Thyroid gland (tissue), 4 donors: Measurements from ENCODE around the gene TNK1.

Experiments used
- POLR2A ChIP-seq, 2 donors: fragments of 450-650 bp; IDR thresholded peaks; one replicate each; pipeline ENCODE4 v1.6.1; 2017; ENCODE audit warnings: antibody characterized with exemption in 2 of 2, mild to moderate bottlenecking in 2 of 2, moderate library complexity in 1 of 2
- TF ChIP-seq, protein P1 (sequence below), 6 experiments: fragments of 200-600 bp in 3 of 6; fragments of 450-650 bp in 3 of 6; sonication (generic) in 3 of 6; IDR thresholded peaks; one replicate each; pipeline ENCODE4 v1.5.1; 2016 to 2019; ENCODE audit warnings: antibody characterized with exemption in 6 of 6, mild to moderate bottlenecking in 2 of 6, inconsistent platforms in 1 of 6, moderate library complexity in 1 of 6

DNA sequence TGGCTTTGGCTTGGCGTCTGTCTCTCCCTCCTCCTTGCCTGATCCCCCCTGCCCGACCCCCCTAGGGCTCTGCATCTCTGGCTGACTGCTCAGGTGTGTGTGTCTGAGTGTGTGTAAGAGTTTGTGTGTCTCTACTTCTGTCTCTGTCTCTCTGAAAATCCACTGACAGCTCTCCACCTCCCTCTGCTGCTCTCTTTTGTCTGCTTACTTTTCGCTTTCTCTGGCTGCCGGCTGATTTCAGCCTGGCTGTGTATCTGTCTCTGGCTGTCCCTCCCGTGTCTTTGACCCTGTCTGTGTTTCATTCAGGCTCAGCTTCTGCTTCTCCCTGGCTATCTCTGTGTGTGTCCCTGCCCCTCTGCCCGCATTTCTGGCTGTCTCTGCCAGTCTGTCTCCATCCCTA is 35.4 kb downstream of the TNK1 start:
- no peak for TF ChIP-seq POLR2A (IDR thresholded peaks at IDR 0.05)
- TF ChIP-seq, protein P1, sequence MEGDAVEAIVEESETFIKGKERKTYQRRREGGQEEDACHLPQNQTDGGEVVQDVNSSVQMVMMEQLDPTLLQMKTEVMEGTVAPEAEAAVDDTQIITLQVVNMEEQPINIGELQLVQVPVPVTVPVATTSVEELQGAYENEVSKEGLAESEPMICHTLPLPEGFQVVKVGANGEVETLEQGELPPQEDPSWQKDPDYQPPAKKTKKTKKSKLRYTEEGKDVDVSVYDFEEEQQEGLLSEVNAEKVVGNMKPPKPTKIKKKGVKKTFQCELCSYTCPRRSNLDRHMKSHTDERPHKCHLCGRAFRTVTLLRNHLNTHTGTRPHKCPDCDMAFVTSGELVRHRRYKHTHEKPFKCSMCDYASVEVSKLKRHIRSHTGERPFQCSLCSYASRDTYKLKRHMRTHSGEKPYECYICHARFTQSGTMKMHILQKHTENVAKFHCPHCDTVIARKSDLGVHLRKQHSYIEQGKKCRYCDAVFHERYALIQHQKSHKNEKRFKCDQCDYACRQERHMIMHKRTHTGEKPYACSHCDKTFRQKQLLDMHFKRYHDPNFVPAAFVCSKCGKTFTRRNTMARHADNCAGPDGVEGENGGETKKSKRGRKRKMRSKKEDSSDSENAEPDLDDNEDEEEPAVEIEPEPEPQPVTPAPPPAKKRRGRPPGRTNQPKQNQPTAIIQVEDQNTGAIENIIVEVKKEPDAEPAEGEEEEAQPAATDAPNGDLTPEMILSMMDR (IDR thresholded peaks at IDR 0.05), result no peak
